NCI-H1436 (cell line): ENCODE results near the gene SEPTIN6.

Experiments
- DNase-seq: peaks from one replicate; lab custom pipeline; 2025; lab: John Stamatoyannopoulos, UW

The SEPTIN6 gene

DNA sequence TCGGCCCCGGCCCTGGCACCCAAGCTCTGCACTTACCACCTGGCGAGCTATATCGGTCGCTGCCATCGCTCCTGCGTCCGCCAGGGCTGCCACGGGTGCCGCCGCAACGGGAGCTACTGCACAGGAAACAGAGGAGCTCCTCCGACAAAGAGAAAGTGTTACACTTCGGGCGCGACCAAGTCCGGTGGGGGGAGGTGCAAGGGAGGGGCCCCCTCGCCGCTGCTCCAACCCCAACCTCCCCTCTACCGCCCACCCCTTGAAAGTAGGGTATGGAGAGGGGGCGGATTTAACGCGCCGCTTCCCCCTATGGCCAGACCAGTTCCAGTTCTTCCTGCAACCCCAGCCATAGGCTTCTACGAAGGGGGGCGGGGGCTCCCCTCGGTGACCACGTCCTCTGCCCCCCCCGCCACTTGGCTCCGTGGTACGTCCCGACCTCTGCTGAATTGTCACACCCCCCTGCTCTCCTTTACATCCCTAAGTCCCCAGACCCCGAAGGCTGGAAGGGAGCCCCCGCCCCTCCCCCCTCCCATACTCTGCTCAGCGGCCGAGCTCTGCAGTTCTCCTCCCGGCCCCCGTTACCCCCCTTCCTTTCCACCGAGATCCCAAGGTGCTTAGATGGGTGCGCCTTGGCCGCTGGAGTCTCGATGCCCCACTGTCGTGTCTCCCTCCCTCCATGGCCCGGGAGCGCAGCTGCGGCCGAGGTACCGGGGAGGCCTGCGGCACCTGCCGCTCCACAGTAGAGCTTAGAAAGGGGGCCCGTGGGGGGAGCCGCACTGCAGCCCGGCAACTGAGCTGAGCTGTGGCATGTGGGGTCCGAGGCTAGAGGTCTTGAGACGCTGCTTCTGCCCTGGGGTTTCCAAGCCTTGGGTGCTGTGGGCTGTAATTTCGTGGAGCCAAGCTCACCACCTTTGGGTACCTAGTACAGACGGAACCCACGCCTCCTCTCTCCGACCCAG, at the start of gene SEPTIN6:
Gene SEPTIN6, minus strand, starts transcription at position 129 of the 956 bp plus-strand sequence. Its CDS starts 63 bp downstream, at position 66.
- peak; percentile 86 for DNase-seq

DNA sequence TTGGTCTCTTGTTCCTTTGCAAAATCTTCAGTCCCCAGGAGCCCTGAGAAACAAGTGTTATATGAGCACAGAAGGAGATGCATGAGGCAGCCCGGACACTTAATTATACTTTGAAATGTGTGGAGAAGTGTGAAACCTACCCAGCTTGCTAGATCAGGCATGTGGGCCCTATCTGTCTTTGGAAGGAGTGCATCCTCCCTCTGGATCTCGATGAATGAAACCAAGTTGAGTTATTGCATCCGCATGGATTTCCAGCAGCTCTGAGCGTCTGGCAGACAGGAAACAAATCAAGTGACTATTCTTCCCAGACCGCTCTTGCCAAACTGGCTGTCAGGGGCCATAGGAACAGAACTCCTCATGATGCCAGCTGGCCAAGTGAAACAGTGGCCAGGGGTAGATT, 45.8 kb upstream of the SEPTIN6 start:
- no peak for DNase-seq

DNA sequence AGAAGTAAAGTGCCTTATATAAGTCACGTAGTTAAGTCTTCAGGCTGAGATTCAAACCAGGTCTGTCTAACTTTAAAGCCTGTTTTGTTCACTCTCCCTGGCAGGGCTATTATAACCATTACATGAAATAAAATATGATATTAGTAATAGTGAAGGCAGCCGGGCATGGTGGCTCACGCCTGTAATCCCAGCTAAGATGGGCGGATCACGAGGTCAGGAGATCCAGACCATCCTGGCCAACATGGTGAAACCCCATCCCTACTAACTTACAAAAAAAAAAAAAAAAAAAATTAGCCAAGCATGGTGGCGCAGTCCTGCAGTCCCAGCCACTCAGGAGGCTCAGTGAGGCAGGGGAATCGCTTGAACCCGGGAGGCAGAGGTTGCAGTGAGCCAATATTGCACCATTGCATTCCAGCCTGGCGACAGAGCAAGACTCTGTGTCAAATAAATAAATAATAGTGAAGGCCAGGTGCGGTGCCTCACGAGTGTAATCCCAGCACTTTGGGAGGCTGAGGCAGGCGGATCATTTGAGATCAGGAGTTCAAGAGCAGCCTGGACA, 43.3 kb upstream of the SEPTIN6 start:
- no peak for DNase-seq

DNA sequence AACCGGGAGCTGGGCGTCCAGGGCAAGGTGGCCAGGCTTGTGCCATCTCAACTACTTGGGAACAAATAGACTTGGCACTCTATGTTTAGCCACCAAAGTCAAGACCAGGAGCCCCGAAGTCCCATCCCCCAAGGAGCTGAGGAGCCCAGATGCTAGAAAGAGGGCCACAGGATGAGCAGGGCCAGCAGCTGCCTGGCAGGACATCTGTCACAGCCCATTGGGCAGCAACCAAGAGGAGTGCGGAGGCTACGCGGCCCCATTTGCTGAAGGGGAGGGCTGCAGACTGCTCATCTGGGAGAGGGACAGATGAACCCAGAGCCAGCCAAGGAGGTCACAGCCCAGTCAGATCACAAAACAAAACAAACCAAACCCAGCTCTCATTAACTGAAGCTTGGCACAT, 42.5 kb upstream of the SEPTIN6 start:
- no peak for DNase-seq

DNA sequence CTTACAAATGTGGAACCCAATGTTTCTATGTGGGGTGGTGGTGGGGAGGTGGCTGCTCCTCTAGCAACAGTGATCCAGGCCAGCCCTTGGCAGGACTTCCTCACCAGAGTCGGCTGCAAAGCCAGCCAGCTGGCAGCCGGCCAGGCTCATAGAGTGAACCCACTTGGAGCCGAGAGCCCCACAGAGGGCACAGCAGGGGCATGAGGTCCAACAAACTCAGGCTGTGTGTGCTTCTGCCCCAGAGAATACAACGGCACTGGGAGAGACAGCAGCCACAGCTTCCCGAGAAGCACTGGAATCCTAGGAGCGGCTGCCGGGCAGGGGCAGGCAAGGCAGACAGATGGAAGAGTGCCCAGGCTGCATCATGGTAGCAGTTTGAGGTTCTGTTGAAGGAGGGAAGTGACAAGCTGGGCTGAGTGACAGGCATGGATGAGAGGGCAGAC, 42.0 kb upstream of the SEPTIN6 start:
- peak; percentile 6 for DNase-seq

DNA sequence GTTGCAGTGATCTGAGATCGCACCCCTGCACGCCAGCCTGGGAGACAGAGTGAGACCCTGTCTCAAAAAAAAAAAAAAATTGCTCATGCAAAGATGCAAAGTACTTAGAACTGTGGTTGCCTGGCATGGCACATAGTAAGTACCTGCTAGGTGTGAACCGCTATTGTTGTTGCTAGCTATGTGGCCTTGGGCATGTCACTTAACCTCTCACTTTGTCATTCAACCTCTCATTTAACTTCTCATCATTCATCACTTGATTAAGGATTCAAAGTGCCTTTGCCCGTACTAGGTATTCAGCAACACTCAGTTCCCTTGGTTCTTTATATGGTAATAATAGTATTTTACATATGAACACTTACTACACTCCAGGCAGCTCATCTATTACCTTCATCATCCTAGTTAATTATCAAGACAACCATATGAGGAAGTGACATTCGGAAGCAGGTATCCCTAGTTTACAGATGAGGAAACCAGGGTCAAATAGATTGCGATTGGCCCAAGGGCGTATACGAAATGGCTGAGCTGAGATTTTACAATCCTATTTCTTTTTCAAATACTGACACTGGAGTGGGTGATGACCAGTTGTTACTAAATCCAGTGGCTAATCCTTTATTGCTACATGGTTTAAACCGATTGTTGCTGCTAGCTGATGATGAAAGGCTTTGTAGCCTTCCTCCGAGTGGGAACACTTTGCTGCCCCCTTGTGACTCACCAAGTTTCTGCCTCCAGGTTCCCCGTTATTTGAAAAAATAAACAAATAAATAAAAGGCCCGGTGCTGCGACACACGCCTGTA, 36.6 kb upstream of the SEPTIN6 start:
- DNase-seq = peak; percentile 63

DNA sequence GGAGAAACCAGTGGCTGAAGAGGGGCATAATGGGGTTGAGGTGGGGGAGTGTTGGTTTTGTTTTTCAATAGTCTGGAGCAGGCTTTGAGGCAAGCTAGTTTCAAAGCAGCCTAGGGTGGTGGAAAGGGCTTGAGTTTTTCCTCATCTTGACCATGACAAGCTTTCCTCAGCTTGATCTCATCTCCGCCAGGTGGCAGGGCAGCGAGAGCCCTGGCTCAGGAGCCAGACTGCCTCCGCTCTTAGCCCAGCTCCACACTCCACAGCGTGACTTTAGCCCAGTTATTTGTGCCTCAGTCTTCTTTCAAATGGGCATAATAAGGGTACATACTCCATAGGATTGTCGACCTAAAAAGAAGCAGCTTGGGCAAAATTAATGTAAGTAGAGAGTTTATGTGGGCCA, 35.5 kb upstream of the SEPTIN6 start:
- no peak for DNase-seq

DNA sequence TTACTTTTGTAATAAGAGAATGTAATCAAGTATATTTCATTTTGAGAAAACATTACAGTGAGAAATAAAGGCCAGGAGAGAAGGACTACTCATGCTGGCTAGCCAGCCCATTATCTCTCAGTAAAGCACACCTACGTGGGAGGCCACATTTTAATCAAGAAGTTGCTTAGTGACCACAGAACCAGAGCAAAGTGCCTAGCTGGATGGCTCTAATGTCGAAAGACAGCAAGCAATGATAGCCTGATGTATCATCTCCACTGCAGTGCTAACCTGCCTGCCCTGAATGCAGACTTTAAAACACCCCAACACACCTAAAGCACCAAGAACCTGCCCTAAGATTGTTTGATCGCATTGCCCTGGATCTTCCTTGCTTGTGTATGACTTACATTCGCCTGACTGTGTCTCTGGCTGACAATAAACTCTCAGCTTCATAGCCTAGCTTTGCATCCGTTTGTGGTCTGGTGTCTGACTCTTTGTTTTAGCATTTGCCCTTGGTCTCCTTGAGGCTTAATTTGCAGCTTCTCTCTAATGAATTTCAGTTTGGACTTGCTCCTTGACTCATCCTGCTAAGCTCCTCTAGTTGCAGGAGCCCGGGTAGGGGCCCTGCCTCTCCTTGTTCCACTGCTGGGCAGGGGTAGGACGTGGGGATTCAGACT, 34.1 kb upstream of the SEPTIN6 start:
- DNase-seq = no peak

DNA sequence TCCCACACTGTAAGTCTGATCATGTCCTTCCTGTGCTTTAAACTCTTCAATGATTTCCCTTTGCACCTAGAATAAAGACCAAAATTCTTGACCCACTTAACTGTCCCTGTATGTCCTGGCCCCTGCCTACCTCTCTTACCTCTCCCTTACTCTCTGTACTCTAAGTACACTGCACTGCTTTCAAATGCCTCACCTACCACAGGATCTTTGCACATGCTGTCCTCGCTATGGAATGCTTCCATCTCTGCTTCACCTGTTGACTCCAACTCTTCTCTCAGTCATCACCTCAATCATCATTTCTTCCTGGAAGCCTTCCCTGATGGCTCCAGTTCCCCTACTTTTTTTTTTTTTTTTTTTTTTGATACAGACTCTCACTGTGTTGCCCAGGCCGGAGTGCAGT, 29.0 kb upstream of the SEPTIN6 start:
- DNase-seq = no peak

DNA sequence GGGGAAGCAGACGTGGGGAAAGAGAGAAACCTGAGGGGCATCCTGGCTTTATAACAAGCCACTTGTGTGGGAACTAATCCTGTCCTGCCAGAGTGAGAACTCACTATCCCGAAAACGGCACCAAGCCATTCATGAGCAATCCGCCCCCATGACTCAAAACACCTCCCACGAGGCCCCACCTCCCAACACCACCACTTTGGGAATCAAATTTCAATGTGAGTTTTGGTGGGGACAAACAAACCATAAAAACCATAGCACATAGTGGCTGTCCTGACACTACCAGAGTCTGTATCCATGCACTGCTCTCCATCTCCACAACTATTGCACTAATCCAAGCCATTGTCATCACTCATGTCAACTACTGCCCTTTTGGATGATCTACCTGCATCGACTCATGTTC, 28.5 kb upstream of the SEPTIN6 start:
- DNase-seq = no peak

DNA sequence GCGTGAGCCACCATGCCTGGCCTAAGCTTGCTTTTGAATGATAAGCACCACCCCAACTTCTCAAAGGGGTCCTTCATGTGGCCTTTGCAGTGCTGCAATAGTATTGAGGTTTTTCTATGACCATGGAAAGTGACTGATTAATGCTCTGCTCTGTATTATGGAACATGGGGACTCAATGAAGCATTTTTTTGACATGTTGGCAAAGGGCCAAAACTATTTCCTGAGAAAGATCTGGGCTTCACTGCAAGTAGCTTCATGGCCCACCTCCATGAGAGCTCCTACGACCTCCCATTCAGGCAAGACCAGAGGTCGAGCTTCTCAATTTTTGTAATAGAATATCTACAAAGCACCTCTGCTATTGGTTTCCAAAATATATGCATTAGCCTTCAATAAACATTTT, 16.7 kb upstream of the SEPTIN6 start:
- DNase-seq = no peak

DNA sequence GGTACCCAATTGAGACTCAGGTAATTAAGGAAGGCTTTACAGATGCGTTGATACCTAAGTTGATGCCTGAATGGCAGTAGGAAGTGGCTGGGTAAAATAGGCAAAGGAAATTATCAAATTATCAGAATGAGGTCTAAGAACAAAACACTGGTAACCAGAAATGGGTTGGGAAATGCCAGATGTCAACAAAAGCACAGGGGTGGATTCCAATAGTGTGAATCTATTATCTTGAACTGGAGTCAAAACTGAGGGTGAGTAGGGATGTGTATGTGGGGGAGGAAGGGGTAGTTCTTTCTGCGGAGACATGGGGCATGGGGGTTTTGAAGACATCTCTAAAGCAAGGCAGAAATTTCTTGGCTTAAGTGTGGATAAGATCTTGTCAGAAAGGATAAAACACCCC, 16.0 kb upstream of the SEPTIN6 start:
- DNase-seq = no peak

DNA sequence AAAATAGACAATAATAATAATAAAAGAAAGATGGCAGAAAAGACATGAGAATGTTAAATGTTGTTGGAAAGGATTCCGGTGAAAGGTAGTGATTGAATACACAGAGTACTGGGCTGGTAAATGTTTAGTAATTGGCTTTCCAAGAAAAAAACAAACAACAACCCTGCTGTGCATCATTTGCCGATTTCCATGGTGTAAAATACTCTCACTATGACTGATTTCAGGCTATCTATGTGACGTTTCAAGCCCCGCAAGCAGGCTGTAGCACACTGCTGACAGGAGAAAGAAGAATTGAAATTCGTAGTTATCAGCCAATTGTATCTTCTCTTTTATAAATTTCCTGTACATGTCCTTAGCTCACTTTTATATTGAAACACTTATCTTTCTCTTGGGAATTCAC, 13.6 kb upstream of the SEPTIN6 start:
- DNase-seq = no peak

DNA sequence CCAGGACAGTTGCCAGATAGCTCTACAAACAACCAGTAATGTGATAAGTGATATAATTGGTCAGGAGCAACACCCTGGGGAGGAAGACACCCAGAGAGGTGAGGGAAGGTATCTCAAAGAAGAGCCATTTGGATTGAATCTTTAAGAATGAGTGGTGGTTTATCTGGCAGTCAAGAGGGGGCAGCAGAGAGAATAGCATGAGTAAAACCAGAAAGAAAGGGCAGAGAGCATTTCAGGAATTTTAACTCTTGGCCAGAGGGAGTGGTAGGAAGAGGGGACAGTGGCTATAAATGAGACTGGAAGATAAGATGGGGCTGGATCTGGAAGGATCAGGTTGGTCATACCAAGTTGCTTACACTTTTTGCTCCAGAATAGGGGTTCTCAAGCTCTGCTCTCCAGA, 5.9 kb upstream of the SEPTIN6 start:
- DNase-seq = peak; percentile 37

DNA sequence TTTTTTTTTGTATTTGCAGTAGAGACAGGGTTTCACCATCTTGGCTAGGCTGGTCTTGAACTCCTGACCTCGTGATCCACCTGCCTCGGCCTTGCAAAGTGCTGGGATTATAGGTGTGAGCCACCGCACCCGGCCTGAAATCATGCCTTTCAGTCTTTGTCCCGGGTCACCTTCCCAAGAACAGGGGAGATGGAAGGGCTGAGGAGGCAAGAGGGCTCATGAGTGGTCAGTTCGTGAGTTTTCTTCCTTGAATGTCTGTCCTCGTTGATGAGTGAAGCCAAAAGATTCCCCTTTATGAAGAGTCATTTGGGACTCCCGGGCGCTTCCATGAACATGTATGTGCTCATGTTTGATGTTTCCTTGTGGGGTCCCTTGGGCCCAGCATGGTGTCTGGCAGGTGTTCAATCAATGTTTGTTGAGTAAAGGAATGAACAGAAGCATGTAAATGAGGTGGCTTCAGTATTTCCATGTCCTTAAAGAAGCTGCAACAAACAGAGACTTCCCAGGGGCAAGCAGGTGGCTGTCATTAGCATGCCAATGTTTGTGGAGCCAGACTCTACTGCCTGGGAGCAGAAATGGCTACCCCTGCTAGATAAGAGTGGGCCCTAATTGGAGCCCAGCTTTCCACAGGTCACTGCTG, 3.4 kb upstream of the SEPTIN6 start:
- DNase-seq = no peak

DNA sequence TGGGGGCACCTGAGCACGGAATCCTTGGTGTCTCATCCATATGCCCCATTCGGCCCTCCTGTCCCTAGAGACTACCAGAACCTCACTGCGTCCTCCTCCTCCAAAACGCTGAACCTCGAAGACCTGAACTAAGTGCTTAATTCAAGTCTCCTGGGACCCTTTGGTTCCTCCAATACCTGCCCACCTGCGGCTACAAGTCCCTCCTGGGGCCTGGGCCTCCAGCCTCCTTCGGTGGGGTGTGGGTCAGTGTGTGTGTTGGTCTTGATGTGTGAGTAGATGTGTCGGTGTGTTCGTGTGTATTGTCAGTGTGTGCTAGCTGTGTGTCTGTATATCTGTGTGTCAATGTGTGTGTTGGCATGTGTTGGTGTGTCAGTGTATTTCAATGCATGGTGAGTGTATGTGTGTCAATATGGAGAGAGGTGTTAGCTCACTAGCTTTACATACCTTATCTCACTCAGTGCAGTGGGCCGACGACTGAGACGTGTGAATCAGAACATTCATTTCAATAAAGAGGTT, 2.6 kb upstream of the SEPTIN6 start:
- no peak for DNase-seq

DNA sequence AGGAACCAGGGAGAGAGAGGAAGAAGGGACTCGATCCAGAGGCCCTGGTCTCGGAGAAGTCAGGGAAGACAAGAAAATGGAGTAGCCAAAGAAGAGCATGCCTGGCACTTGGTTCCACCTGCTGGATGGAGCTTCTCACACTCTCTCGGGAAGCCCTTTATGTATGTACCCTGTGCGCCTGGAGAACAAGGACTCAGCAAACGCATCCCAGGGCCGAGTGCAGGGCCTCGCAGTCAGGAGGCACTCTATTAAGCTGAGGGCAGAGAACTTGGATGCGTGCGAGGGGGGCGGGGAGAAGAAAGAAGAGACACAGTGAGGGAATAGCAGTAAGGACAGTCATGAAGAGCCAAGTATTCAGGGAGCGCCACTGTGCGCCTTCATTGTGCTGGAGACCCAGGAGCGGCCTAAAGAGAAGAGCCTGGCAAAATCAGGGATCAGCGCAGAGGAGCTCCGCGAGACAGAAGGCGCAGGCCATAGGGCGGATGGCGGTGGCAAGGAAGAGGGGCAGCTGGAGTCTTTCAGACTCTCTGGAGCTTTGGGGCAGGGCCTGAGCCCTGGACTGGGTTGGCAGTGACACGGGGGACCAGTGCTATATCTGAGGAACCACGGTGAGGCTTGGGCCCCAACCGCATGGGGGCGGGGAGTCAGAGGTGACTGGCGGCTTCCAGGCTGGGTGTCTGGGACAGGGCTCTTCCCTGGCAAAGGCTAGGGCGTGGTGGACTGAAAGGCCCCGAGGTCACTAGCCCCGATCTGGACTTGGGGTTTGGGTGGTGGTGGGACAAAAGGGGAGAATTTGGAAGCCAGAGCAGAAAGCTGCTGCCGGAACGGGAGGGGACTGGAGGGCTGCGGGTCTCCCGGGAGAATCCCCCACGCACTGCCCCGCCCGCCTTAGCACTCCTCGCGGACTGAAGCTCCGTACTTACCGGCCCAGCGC, 1.9 kb upstream of the SEPTIN6 start:
- DNase-seq = no peak

DNA sequence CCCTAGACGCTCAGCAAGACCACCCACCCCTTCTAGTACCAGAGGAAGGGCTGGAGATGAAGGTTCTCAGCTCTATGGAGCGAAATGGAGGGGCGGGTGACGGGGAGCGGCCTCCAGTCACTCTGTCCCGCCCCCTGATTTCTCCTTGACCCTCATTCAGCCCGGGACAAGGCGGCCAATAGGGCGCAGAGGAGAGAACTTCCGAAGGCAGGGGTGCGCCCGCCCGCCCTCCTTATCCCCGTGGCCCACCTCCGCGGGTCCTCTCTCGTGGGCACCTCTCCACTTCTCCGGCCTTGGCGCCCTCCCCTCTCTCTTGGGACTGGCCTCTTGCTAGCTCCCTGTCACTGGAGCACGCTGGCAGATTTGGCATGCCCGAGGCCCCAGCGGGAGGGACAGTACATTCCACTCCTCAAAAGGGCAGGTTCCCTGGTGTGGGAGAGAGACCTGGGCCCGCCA, 1.1 kb upstream of the SEPTIN6 start:
- no peak for DNase-seq

DNA sequence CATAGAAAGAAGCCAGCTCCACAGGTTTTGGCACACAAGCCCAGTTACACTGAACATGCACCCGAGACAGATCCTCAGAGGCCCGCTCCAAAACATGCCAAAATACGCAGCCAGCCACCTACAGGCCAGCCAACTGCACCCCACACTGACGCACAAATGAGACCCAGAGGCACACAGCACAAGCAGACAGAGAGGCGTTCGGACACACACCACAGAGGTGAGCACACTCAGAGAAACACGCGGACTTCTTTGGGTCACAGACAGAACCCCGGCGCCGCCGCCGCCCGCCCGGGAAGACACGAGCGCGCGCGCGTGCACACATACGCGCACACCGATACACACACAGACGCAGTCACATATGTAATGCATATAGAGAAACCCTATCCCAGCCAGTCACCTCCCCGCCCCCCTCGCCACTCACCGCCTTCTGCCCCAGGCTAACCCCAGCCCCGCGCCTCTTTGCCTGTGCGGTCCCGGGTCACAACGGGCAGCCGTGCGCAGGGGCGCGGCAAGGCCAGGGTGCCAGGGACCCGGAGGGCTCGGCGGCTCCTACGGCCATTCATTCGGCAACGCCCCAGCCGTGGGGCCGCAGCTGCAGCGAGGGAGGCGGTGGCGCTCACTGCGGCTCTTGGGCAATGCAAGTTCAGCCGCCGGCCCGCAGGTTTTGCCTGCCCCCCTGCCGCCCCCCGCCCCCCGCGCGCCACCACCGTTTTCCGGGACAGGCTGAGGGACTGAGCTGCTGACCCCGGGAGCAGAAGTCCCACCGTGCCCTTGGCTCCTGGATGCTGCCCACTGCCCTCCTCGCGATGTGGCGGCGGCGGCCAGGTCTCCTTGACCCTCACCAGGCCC, 553 bp downstream of the SEPTIN6 start:
- peak; percentile 34 for DNase-seq
